ENCODE data around the gene SYNRG. TPM values are rescaled to one million over a fixed set of nuclear protein-coding genes. Genes with fewer than 3 reads are reported as not detected.

SYNRG gene
- total RNA-seq, 1 experiment from 2014 or later = 9.7 TPM

DNA sequence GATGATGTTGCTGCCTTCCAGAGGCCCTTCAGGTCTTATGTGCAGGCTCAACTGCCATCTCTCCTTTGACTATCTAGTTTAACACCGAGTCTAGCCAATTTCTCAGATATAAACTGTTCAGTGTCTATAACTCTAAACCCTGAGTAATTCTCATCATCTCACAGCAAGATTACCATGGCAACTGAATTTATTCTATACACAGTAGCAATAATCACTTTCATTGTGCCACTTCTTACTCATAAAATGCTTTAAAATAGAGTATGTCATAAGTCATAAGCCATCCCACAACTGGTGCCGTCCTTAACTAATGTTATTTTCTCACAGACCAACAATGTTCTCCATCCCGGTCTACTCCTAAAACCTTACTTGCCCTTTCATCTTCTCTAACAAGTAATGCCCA, 45.0 kb downstream of the SYNRG start:
- Histone ChIP-seq H3K4me3 (ENCODE audit: low read length) (no peak overlapping the region), H3F3A (ENCODE audit: low read length, unreplicated experiment) (no peaks in the 10 kb centered on the region), H3K4me1 (ENCODE audit: insufficient read depth, low read length) (no peaks in the 10 kb centered on the region), H3K36me3 (ENCODE audit: low read depth, low read length) (peaks cover 15% of the 10 kb centered on the region), H2AFZ (ENCODE audit: low read length) (no peak overlapping the region), H3K9me2 (replicated peaks; ENCODE audit: low read length) (no peaks in the 10 kb centered on the region), H3K9me3 (ENCODE audit: low read length) (no peaks in the 10 kb centered on the region), H3K4me2 (ENCODE audit: low read length) (no peak overlapping the region), H3K27ac (ENCODE audit: low read length) (no peak overlapping the region), H4K20me1 (ENCODE audit: low read length) (no peaks in the 10 kb centered on the region), H3K9ac (ENCODE audit: low read length) (no peak overlapping the region), H3K27me3 (ENCODE audit: low read length) (no peaks in the 10 kb centered on the region), H3K79me2 (ENCODE audit: low read length) (no peaks in the 10 kb centered on the region)
- POLR2A ChIA-PET (ENCODE audit: unreplicated experiment) = no interaction called here
- DNase-seq (no peak), ATAC-seq (no peak)
- intact Hi-C loops (cut with micrococcal nuclease) = no loop called here
- TF ChIP-seq EZH2phosphoT487 (IDR thresholded peaks at IDR 0.05; ENCODE audit: borderline replicate concordance, low read length) = no peak
- TF ChIP-seq, protein P1, sequence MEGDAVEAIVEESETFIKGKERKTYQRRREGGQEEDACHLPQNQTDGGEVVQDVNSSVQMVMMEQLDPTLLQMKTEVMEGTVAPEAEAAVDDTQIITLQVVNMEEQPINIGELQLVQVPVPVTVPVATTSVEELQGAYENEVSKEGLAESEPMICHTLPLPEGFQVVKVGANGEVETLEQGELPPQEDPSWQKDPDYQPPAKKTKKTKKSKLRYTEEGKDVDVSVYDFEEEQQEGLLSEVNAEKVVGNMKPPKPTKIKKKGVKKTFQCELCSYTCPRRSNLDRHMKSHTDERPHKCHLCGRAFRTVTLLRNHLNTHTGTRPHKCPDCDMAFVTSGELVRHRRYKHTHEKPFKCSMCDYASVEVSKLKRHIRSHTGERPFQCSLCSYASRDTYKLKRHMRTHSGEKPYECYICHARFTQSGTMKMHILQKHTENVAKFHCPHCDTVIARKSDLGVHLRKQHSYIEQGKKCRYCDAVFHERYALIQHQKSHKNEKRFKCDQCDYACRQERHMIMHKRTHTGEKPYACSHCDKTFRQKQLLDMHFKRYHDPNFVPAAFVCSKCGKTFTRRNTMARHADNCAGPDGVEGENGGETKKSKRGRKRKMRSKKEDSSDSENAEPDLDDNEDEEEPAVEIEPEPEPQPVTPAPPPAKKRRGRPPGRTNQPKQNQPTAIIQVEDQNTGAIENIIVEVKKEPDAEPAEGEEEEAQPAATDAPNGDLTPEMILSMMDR (conservative IDR thresholded peaks at IDR 0.05; ENCODE audit: low read depth, low read length) = no peak
- TF ChIP-seq EZH2 (IDR thresholded peaks at IDR 0.05; ENCODE audit: low read length, unreplicated experiment) = no peak
- no TSS peak for BruUV-seq (replicated peaks)
- CTCF ChIA-PET = no interaction called here

DNA sequence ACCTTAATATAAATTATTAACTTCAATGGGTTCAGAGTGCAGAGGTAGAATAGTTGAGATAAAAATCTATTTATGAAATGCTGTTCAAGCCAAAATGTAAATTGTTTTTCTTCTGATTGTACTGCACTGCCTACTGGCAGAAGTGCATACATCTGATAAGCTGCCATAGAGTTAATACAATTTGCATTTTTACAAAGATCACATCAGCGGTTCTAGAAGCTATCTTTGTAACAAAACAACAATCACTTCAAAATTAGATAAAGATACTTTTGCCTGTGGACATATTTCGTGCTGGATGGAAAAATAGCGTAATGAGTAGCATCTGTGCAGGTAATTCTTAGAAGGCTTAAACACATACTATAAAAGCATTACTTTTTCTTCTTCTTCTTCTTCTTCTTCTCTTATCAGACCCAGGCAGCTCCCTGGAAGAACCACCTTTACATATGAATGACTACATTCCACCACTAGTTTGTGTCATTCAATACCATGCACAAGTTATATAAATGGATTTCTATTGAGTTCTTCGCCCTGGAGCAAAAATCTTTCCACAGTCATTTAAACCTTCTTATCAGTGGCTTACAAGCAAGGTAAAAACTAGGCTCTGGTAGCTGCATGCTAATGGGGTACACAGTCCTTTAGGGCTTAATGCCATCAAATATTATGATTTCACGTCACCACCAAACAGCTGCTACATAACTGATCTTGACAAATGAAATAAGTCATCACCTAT, 47.0 kb downstream of the SYNRG start:
- DNase-seq = no peak
- CTCF ChIA-PET = no interaction called here
- Histone ChIP-seq H3K4me2 (ENCODE audit: low read length) (no peak overlapping the region), H3K27me3 (ENCODE audit: low read length) (no peaks in the 10 kb centered on the region), H3K27ac (ENCODE audit: low read length) (no peak overlapping the region), H4K20me1 (ENCODE audit: low read length) (no peaks in the 10 kb centered on the region), H2AFZ (ENCODE audit: low read length) (no peak overlapping the region), H3F3A (ENCODE audit: low read length, unreplicated experiment) (no peaks in the 10 kb centered on the region), H3K36me3 (ENCODE audit: low read depth, low read length) (peaks cover 11% of the 10 kb centered on the region), H3K9ac (ENCODE audit: low read length) (no peak overlapping the region), H3K4me1 (ENCODE audit: insufficient read depth, low read length) (no peaks in the 10 kb centered on the region), H3K79me2 (ENCODE audit: low read length) (no peaks in the 10 kb centered on the region), H3K4me3 (ENCODE audit: low read length) (no peak overlapping the region), H3K9me2 (replicated peaks; ENCODE audit: low read length) (no peaks in the 10 kb centered on the region), H3K9me3 (ENCODE audit: low read length) (no peaks in the 10 kb centered on the region)
- ATAC-seq = no peak
- POLR2A ChIA-PET (ENCODE audit: unreplicated experiment) = interaction anchor here (0.7 kb wide), 1 partner anchor 42 kb away, joined by 10 read pairs; no protein-coding TSS in a partner anchor
- no TSS peak for BruUV-seq (replicated peaks)
- TF ChIP-seq EZH2phosphoT487 (IDR thresholded peaks at IDR 0.05; ENCODE audit: borderline replicate concordance, low read length) (no peak), EZH2 (IDR thresholded peaks at IDR 0.05; ENCODE audit: low read length, unreplicated experiment) (no peak)
- TF ChIP-seq, protein P1 (conservative IDR thresholded peaks at IDR 0.05; ENCODE audit: low read depth, low read length) = no peak
- intact Hi-C loops (cut with micrococcal nuclease) = no loop called here

DNA sequence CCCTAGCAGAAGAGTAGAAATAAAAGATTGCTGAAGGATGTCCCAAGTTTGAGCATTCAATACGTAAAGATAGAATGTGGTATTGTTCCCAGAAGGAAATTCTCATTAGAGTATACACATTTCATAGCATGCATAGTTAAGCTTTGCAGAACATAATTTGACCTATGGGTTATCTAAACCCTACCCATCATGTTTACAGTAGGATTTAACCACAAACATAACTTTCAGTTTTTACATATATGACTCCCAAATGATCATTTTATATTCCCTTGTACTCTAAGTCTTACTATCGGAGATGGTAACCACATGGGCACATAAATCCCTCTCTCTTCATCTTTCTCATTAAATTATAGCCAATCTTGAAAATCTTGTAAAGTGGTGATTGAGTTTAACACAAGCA, 50.9 kb downstream of the SYNRG start:
- Histone ChIP-seq H3K9me2 (replicated peaks; ENCODE audit: low read length) (no peaks in the 10 kb centered on the region), H3K9ac (ENCODE audit: low read length) (no peak overlapping the region), H3K9me3 (ENCODE audit: low read length) (no peaks in the 10 kb centered on the region), H3K4me1 (ENCODE audit: insufficient read depth, low read length) (no peaks in the 10 kb centered on the region), H3K36me3 (ENCODE audit: low read depth, low read length) (0 out of 2 replicates have a peak, but pooled peaks cover 5% of the 10 kb centered on the region), H4K20me1 (ENCODE audit: low read length) (no peaks in the 10 kb centered on the region), H2AFZ (ENCODE audit: low read length) (no peak overlapping the region), H3K4me2 (ENCODE audit: low read length) (no peak overlapping the region), H3K27ac (ENCODE audit: low read length) (no peak overlapping the region), H3K79me2 (ENCODE audit: low read length) (no peaks in the 10 kb centered on the region), H3F3A (ENCODE audit: low read length, unreplicated experiment) (no peaks in the 10 kb centered on the region), H3K4me3 (ENCODE audit: low read length) (no peak overlapping the region), H3K27me3 (ENCODE audit: low read length) (no peaks in the 10 kb centered on the region)
- intact Hi-C loops (cut with micrococcal nuclease) = no loop called here
- ChIA-PET POLR2A (ENCODE audit: unreplicated experiment) (no interaction called here), CTCF (no interaction called here)
- DNase-seq (no peak), ATAC-seq (no peak)
- TF ChIP-seq EZH2 (IDR thresholded peaks at IDR 0.05; ENCODE audit: low read length, unreplicated experiment) (no peak), EZH2phosphoT487 (IDR thresholded peaks at IDR 0.05; ENCODE audit: borderline replicate concordance, low read length) (no peak)
- TF ChIP-seq, protein P1 (conservative IDR thresholded peaks at IDR 0.05; ENCODE audit: low read depth, low read length) = no peak
- no TSS peak for BruUV-seq (replicated peaks)
